HL-60 (cell line): ENCODE data around the gene ELOVL6.
"Not testable (repeated sequence)": the region's sequence is repeated elsewhere in the genome, so short reads cannot be mapped to it uniquely, and the experiment has no call there.

Experiments
- DNase-seq, 2 experiments: peaks; one replicate each; pipeline ENCODE4 v3.0.0-alpha.2; 2010 to 2020; ENCODE audit warnings: low read depth in 1 of 2, low spot score in 1 of 2
- H3K27ac ChIP-seq: fragments of 250-450 bp; sonication (Bioruptor Pico); replicated peaks from 2 replicates; pipeline ENCODE4 v1.5.1; 2020; ENCODE audit warnings: mild to moderate bottlenecking, moderate library complexity
- H3K27me3 ChIP-seq: fragments of 250-450 bp; sonication (Bioruptor Pico); 2 replicates; pipeline ENCODE4 v1.5.1; 2021; ENCODE audit warnings: mild to moderate bottlenecking, moderate library complexity; ENCODE audit not compliant: insufficient read depth, poor library complexity, severe bottlenecking
- H3K4me3 ChIP-seq: replicated peaks from 2 replicates; pipeline ENCODE4 v1.5.1; 2011; ENCODE audit warnings: mild to moderate bottlenecking, control low read depth, low read length; ENCODE audit not compliant: insufficient read depth
- GABPA ChIP-seq: IDR thresholded peaks from 2 replicates; pipeline ENCODE4 v1.6.1; 2012; ENCODE audit warnings: low read depth
- POLR2AphosphoS5 ChIP-seq: IDR thresholded peaks from 2 replicates; pipeline ENCODE4 v1.6.1; 2012; ENCODE audit warnings: low read depth
- SPI1 ChIP-seq: IDR thresholded peaks from 2 replicates; pipeline ENCODE4 v1.6.1; 2012; ENCODE audit warnings: low read depth, mild to moderate bottlenecking, borderline replicate concordance
- TF ChIP-seq, protein P1 (sequence below): IDR thresholded peaks from one replicate; pipeline ENCODE4 v1.5.1; 2011; ENCODE audit warnings: low read length, control low read depth, inconsistent platforms; ENCODE audit not compliant: insufficient read depth
- TF ChIP-seq, protein P2 (sequence below): IDR thresholded peaks from 2 replicates; pipeline ENCODE4 v1.6.1; 2012; ENCODE audit warnings: low read depth; ENCODE audit not compliant: insufficient replicate concordance

The ELOVL6 gene

DNA sequence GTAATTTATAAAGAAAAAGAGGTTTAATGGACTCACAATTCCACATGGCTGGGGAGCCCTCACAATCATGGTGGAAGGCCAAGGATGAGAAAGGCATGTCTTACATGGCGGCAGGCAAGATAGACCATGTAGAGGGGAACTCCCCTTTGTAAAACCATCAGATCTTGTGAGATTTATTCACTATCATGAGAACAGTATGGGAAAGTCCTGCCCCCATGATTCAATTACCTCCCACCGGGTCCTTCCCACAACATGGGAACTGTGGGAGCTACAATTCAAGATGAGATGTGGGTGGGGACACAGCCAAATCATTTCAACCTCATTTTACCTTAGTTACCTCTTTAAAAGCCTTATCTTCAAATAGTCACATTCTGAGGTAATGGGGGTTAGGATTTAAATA lies 30.9 kb upstream of the ELOVL6 start:
- no peak overlapping the region for H3K4me3 ChIP-seq
- TF ChIP-seq SPI1 (no peak), POLR2AphosphoS5 (no peak), GABPA (no peak)
- TF ChIP-seq, protein P1, sequence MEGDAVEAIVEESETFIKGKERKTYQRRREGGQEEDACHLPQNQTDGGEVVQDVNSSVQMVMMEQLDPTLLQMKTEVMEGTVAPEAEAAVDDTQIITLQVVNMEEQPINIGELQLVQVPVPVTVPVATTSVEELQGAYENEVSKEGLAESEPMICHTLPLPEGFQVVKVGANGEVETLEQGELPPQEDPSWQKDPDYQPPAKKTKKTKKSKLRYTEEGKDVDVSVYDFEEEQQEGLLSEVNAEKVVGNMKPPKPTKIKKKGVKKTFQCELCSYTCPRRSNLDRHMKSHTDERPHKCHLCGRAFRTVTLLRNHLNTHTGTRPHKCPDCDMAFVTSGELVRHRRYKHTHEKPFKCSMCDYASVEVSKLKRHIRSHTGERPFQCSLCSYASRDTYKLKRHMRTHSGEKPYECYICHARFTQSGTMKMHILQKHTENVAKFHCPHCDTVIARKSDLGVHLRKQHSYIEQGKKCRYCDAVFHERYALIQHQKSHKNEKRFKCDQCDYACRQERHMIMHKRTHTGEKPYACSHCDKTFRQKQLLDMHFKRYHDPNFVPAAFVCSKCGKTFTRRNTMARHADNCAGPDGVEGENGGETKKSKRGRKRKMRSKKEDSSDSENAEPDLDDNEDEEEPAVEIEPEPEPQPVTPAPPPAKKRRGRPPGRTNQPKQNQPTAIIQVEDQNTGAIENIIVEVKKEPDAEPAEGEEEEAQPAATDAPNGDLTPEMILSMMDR = no peak
- TF ChIP-seq, protein P2, sequence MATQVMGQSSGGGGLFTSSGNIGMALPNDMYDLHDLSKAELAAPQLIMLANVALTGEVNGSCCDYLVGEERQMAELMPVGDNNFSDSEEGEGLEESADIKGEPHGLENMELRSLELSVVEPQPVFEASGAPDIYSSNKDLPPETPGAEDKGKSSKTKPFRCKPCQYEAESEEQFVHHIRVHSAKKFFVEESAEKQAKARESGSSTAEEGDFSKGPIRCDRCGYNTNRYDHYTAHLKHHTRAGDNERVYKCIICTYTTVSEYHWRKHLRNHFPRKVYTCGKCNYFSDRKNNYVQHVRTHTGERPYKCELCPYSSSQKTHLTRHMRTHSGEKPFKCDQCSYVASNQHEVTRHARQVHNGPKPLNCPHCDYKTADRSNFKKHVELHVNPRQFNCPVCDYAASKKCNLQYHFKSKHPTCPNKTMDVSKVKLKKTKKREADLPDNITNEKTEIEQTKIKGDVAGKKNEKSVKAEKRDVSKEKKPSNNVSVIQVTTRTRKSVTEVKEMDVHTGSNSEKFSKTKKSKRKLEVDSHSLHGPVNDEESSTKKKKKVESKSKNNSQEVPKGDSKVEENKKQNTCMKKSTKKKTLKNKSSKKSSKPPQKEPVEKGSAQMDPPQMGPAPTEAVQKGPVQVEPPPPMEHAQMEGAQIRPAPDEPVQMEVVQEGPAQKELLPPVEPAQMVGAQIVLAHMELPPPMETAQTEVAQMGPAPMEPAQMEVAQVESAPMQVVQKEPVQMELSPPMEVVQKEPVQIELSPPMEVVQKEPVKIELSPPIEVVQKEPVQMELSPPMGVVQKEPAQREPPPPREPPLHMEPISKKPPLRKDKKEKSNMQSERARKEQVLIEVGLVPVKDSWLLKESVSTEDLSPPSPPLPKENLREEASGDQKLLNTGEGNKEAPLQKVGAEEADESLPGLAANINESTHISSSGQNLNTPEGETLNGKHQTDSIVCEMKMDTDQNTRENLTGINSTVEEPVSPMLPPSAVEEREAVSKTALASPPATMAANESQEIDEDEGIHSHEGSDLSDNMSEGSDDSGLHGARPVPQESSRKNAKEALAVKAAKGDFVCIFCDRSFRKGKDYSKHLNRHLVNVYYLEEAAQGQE = no peak
- no peak for DNase-seq
- H3K27ac ChIP-seq = no peak overlapping the region
- no peaks in the 10 kb centered on the region for H3K27me3 ChIP-seq

DNA sequence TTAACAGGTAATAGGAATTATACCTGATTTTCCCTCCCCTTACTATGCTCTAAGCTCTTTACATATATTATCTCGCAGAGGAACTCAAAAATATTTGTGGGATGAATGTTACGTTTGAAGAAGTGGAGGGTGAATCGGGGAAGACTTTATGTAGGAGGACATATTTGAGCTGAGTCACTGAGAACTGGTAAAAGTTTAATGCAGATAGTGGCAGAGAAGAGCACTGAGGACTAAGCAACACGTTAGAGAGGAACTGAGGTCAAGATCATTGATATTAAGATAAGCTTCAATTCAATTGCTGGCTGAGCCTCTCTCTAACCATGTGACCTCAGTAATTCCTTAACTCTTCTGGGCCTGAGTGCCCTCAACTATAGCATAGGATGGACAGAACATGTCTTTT lies 26.4 kb upstream of the ELOVL6 start:
- no peak for TF ChIP-seq GABPA
- Histone ChIP-seq H3K27me3 (no peaks in the 10 kb centered on the region), H3K27ac (no peak overlapping the region), H3K4me3 (no peak overlapping the region)
- no peak for DNase-seq

DNA sequence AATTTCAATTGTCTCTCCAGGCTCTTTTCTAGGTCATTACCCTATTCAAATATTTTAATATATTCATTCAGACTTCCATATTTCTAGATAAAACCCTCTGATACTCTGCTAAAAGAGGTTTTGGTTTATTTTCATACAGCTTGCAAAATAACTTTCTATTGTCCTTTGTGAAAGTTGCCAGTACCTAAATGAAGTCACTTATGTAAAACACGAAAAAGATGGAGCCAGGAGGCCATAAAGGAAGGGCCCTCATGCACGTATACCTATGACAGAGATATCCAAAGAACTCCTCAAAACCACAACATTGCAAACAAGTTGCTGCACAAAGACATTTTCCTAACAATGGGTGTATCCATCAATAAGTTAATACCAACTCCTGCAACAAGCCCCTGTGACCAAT lies 25.7 kb upstream of the ELOVL6 start:
- Histone ChIP-seq H3K27me3 (no peaks in the 10 kb centered on the region), H3K4me3 (no peak overlapping the region), H3K27ac (no peak overlapping the region)
- TF ChIP-seq, protein P2 = no peak
- TF ChIP-seq, protein P1 = no peak
- no peak for TF ChIP-seq GABPA
- TF ChIP-seq SPI1 = no peak
- no peak for TF ChIP-seq POLR2AphosphoS5
- no peak for DNase-seq

DNA sequence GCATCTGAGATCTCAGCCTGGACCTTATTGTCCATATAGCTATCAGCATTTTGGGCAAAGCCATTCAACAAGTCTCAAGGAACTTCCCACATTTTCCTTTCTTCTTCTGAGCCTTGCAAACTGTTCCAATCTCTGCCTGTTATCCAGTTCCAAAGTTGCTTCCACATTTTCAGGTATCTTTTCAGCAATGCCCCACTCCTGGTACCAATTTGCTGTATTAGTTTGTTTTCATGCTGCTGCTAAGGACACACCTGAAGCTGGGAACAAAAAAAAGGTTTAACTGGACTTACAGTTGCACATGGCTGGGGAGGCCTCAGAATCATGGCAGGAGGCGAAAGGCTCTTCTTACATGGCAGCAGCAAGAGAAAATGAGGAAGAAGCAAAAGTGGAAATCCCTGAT lies 20.5 kb upstream of the ELOVL6 start:
- not testable (repeated sequence) for H3K27ac ChIP-seq, DNase-seq, H3K27me3 ChIP-seq, H3K4me3 ChIP-seq

DNA sequence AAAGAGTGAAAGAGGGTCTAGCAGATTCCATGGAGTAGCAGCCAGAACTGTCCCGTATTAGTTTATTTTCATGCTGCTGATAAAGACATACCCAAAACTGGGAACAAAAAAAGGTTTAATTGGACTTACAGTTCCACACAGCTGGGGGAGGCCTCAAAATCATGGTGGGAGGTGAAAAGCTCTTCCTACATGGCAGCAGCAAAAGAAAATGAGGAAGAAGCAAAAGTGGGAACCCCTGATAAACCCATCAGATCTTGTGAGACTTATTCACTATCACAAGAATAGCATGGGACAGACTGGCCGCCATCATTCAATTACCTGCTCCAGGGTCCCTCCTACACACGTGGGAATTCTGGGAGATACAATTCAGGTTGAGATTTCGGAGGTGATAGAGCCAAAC lies 18.8 kb upstream of the ELOVL6 start:
- H3K4me3 ChIP-seq, H3K27me3 ChIP-seq, DNase-seq, H3K27ac ChIP-seq: not testable (repeated sequence)

DNA sequence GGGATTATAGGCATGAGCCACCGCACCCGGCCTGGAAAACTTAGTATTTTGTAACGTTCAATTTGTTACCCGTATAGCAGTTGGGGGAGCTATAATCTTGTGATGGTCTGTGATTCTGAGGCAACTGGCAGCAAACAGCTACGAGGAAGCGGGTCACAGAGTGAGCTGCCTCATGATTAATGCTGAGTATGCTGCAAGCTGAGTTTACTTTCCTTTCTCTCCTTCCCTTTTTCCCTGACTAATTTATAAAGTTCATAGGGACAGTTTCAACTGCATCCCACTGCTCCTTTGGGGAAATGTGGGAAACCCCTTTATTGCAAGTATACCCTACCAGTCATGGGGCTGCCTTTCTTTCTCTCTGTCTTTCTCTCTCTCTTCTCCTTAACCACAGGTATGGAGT lies 17.7 kb upstream of the ELOVL6 start:
- H3K27me3 ChIP-seq = no peaks in the 10 kb centered on the region
- no peak for DNase-seq
- H3K27ac ChIP-seq = no peak overlapping the region
- no peak overlapping the region for H3K4me3 ChIP-seq
- TF ChIP-seq, protein P2 = no peak
- no peak for TF ChIP-seq POLR2AphosphoS5
- TF ChIP-seq GABPA = no peak
- TF ChIP-seq SPI1 = no peak
- TF ChIP-seq, protein P1 = no peak
